Kidney epithelial cell (primary cell): ENCODE measurements around the gene RALGPS1. TPM values are rescaled to one million over a fixed set of nuclear protein-coding genes. Genes with fewer than 3 reads are reported as not detected.

ENCODE experiments used
- DNase-seq: peaks from one replicate; pipeline ENCODE4 v3.0.0-alpha.2; 2010; ENCODE audit warnings: low read depth
- H3K27me3 ChIP-seq: 2 replicates; pipeline ENCODE4 v1.6.0; 2011; ENCODE audit warnings: low read length; ENCODE audit not compliant: control insufficient read depth, insufficient read depth
- H3K36me3 ChIP-seq: 2 replicates; pipeline ENCODE4 v1.5.1; 2011; ENCODE audit warnings: low read length; ENCODE audit not compliant: control insufficient read depth, insufficient read depth
- H3K4me3 ChIP-seq: 2 replicates; pipeline ENCODE4 v1.5.1; 2011; ENCODE audit warnings: low read depth, mild to moderate bottlenecking, control low read depth, low read length
- total RNA-seq: library from RNA; depleted of rRNA; stranded (reverse); fragments of >200 nt; gene quantifications from 2 replicates; pipeline ENCODE4 v1.2.3, GENCODE V29; 2015
- TF ChIP-seq, protein P1 (sequence below): IDR thresholded peaks from 2 replicates; pipeline ENCODE4 v1.5.1; 2011; ENCODE audit warnings: mild to moderate bottlenecking, moderate library complexity, low read length, control low read depth, inconsistent platforms; ENCODE audit not compliant: insufficient read depth, poor library complexity, severe bottlenecking

The RALGPS1 gene
- total RNA-seq, 1 donor from 2014 or later = 5.6 TPM

DNA sequence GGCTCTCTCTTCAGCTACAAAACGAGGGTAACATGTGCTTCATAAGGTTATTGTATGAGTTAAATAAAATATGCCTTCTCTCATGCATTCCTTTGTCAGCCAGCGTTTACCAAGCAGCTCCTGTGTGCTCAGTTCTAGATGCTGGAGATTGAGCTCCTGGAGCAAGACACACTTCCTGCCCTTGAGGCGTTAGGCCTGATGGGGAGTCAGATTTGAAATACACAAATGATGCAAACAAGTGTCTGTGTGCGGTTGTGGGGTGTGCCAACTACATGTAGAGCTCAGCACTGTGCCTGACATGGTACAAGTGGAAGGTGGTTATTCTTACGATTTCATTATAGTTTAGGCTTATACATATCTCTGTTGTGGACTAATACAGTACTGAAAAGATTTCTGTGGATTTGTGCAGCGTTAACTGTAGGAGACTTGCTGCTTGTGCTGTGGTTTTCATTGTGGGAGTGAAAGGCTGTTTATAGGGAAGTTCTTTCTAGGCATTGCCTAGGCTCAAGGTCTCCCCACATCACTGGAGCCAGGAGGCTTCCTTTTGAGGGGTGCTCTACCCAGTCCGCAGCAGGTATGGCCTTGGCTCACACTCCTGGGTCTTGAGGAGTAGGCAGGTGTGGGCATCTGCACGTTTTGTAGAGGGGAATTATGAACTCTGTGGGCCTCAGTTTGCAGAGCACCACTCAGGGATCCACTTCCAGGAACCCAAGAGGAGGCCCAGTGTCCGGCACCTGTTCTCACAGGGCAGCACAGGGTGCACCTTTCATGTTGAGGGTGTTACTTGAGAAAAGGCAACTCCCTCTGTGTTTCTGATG is 247.7 kb downstream of the RALGPS1 start:
- Histone ChIP-seq H3K36me3 (no peaks in the 10 kb centered on the region), H3K27me3 (no peaks in the 10 kb centered on the region), H3K4me3 (no peak overlapping the region)
- TF ChIP-seq, protein P1, sequence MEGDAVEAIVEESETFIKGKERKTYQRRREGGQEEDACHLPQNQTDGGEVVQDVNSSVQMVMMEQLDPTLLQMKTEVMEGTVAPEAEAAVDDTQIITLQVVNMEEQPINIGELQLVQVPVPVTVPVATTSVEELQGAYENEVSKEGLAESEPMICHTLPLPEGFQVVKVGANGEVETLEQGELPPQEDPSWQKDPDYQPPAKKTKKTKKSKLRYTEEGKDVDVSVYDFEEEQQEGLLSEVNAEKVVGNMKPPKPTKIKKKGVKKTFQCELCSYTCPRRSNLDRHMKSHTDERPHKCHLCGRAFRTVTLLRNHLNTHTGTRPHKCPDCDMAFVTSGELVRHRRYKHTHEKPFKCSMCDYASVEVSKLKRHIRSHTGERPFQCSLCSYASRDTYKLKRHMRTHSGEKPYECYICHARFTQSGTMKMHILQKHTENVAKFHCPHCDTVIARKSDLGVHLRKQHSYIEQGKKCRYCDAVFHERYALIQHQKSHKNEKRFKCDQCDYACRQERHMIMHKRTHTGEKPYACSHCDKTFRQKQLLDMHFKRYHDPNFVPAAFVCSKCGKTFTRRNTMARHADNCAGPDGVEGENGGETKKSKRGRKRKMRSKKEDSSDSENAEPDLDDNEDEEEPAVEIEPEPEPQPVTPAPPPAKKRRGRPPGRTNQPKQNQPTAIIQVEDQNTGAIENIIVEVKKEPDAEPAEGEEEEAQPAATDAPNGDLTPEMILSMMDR = no peak
- no peak for DNase-seq

DNA sequence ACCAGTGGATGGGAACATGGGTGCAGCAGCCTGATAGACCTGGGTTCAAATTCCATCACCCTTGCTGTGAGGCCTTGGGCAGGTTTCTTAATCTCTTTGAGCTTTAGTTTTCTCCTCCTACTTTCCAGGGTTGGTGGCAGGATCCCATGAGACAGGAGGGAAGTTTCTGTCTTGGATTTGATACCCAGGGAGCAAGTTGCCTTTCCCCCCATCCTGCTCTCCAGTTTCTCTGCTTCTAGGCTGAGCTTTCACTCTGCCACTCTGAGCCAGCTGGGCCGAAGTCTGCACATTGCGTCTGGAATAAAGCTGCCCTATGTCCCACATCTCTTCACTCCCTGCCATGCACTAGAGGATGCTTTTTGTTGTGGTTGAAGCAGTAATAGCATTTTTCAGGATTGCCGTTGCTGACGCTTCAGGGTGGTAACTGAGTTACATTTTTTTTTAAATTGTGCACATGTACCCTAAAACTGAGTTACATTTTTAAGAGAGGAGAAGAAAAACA is 248.3 kb downstream of the RALGPS1 start:
- Histone ChIP-seq H3K27me3 (no peaks in the 10 kb centered on the region), H3K36me3 (no peaks in the 10 kb centered on the region), H3K4me3 (no peak overlapping the region)
- TF ChIP-seq, protein P1 = no peak
- no peak for DNase-seq

DNA sequence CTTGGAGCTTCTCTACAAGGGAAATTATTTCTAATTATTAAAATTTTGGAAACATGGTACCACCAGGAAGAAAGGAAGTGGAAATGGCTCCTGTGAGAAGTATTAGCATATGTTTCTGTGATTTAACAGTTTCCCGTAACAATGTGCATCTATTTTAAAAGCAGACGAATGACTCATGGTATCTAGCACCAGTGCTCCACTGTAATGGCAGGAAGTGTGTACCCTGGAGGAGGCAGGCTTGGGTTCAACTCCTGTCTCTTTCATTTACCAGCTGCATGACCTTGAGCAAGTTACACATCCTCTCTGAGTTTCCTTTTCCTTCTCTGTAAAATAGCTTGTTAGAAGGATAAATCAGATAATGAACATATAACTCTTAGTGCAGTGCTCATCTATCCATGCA is 248.8 kb downstream of the RALGPS1 start:
- Histone ChIP-seq H3K27me3 (no peaks in the 10 kb centered on the region), H3K36me3 (no peaks in the 10 kb centered on the region), H3K4me3 (no peak overlapping the region)
- DNase-seq = peak; percentile 45
- TF ChIP-seq, protein P1 = no peak

DNA sequence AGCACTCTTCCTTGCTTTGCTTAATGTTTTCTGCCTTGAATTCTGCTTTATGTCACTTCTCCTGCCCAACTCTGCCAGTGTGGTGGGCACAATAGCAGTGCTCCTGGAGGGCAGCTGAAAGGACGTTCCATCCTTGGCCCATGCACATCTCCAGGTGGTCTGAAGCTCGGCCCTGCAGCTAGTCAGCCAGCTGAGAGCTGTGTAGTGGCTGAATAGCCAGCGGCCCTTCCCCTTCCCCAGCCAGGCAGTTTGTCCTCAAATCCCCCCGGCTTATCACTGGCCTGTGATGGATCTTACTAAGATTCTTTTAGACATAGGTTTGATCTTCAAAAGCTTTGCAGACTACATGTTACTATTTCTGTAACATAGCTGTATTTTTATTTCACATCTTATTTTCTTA is 250.5 kb downstream of the RALGPS1 start:
- Histone ChIP-seq H3K27me3 (no peaks in the 10 kb centered on the region), H3K36me3 (no peaks in the 10 kb centered on the region), H3K4me3 (no peak overlapping the region)
- TF ChIP-seq, protein P1 = no peak
- DNase-seq = no peak

DNA sequence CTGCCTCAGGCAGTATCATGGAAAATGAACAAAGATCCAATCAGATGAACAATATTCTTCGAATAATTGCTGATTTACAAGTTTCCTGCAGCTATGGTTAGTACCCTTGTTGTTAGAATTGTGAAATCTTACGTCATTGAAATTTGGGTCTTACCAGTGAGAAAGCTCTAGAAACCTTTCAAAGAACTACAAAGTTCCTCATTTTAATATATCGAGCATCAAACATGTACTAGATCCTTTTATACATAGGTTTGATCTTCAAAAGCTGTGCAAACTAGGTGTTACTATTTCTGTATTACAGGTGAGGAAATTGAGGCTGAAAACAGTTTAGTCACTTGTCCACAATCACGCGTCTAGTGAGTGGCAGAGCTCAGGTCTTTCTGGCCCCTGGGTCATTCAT is 251.5 kb downstream of the RALGPS1 start:
- no peak for DNase-seq

More for the DNA sequence above, 251.5 kb downstream of the RALGPS1 start:
- TF ChIP-seq, protein P1 = no peak
- no peaks in the 10 kb centered on the region for H3K36me3 ChIP-seq
- no peaks in the 10 kb centered on the region for H3K27me3 ChIP-seq
- no peak overlapping the region for H3K4me3 ChIP-seq
